Mammary epithelial cell (primary cell): ENCODE data around the gene RIPOR3.

Source experiments
- EZH2 ChIP-seq: IDR thresholded peaks from 2 replicates; pipeline ENCODE4 v1.6.1; 2012; ENCODE audit warnings: low read length, inconsistent platforms, borderline replicate concordance
- TF ChIP-seq, protein P1 (sequence below), 2 donors: IDR thresholded peaks in 1 of 2; conservative IDR thresholded peaks in 1 of 2; 2 replicates each; pipeline ENCODE4 v1.5.1; 2011 to 2012; ENCODE audit warnings: inconsistent platforms in 2 of 2, low read length in 2 of 2, mild to moderate bottlenecking in 2 of 2, control low read depth in 1 of 2, low read depth in 1 of 2; ENCODE audit not compliant: insufficient read depth in 1 of 2; ENCODE audit errors: extremely low read depth in 1 of 2

- TF ChIP-seq, protein P1, sequence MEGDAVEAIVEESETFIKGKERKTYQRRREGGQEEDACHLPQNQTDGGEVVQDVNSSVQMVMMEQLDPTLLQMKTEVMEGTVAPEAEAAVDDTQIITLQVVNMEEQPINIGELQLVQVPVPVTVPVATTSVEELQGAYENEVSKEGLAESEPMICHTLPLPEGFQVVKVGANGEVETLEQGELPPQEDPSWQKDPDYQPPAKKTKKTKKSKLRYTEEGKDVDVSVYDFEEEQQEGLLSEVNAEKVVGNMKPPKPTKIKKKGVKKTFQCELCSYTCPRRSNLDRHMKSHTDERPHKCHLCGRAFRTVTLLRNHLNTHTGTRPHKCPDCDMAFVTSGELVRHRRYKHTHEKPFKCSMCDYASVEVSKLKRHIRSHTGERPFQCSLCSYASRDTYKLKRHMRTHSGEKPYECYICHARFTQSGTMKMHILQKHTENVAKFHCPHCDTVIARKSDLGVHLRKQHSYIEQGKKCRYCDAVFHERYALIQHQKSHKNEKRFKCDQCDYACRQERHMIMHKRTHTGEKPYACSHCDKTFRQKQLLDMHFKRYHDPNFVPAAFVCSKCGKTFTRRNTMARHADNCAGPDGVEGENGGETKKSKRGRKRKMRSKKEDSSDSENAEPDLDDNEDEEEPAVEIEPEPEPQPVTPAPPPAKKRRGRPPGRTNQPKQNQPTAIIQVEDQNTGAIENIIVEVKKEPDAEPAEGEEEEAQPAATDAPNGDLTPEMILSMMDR (conservative IDR thresholded peaks at IDR 0.05 in 1 of 2, IDR thresholded peaks at IDR 0.05 in 1 of 2; ENCODE audit: extremely low read depth in 1 of 2, insufficient read depth in 1 of 2, low read depth in 1 of 2, low read length in 2 of 2): no peak
- no peak for TF ChIP-seq EZH2
These were observed 32.3 kb upstream of the RIPOR3 start for GRCh38 chr20:50723672-50724071.
